Activated naive CD8-positive, alpha-beta T cell treated with anti-CD3 and anti-CD28 coated beads, Interleukin-2, amount 50 U/mL, for 24 hours (primary cell): ENCODE data around the gene CCDC8.
"Not testable (repeated sequence)": the region's sequence is repeated elsewhere in the genome, so short reads cannot be mapped to it uniquely, and the experiment has no call there.

Source experiments
- ATAC-seq: fragments of 150-1000 bp; cut with Tn5 transposase; one replicate; pipeline ENCODE4 v1.10.0; 2021
- DNase-seq: peaks from one replicate; pipeline ENCODE4 v3.0.0; 2021
- H3K27ac Mint-ChIP-seq: one replicate; pipeline ENCODE4 v1.8.0; 2021; ENCODE audit warnings: mild to moderate bottlenecking, mixed read lengths
- H3K27me3 Mint-ChIP-seq: one replicate; pipeline ENCODE4 v1.8.0; 2021; ENCODE audit warnings: mixed read lengths
- H3K36me3 Mint-ChIP-seq: one replicate; pipeline ENCODE4 v1.8.0; 2021; ENCODE audit warnings: low read depth, mixed read lengths
- H3K4me1 Mint-ChIP-seq: one replicate; pipeline ENCODE4 v1.8.0; 2021; ENCODE audit warnings: mixed read lengths
- H3K4me3 Mint-ChIP-seq: one replicate; pipeline ENCODE4 v1.8.0; 2021; ENCODE audit warnings: mild to moderate bottlenecking, moderate library complexity, mixed read lengths
- H3K9me3 Mint-ChIP-seq: one replicate; pipeline ENCODE4 v1.8.0; 2021; ENCODE audit warnings: mixed read lengths

CCDC8 gene

GRCh38 chr19:46442808-46443450 is 29.6 kb upstream of the CCDC8 start:
- Mint-ChIP-seq H3K27me3 (peaks cover 9% of the 10 kb centered on the region), H3K27ac (no peak overlapping the region), H3K4me3 (no peak overlapping the region), H3K9me3 (no peaks in the 10 kb centered on the region), H3K4me1 (peaks cover 2% of the 10 kb centered on the region), H3K36me3 (no peaks in the 10 kb centered on the region)
- no peak for ATAC-seq
- no peak for DNase-seq

DNA sequence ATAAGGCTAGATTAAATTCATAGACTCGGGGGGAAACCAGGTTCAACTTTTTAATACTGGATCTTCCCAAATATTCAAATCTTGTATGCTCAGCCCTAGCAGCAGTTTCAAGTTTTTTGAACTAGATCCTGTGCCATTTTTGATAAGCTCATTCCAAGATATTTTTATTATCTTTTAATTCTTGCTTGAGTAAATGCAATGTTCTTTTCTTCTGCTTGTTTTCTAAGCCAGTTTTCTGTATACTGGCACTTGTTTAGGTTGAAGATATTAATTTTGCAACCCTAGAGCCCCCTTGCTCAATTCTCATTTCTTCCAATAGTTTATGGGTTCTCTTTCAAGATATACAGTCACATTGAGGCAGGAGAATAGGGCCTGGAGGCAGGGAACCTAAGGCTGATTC is 28.5 kb upstream of the CCDC8 start:
- no peak for DNase-seq

GRCh38 chr19:46435689-46436088 is 22.3 kb upstream of the CCDC8 start:
- peaks cover 28% of the 10 kb centered on the region for H3K27me3 Mint-ChIP-seq
- H3K4me3 Mint-ChIP-seq, H3K27ac Mint-ChIP-seq, ATAC-seq, H3K4me1 Mint-ChIP-seq, DNase-seq, H3K36me3 Mint-ChIP-seq, H3K9me3 Mint-ChIP-seq: not testable (repeated sequence)

More for the DNA sequence above, 28.5 kb upstream of the CCDC8 start:
- no peak for ATAC-seq
- H3K27me3 Mint-ChIP-seq, result peaks cover 6% of the 10 kb centered on the region
- H3K9me3 Mint-ChIP-seq, result no peaks in the 10 kb centered on the region
- H3K4me3 Mint-ChIP-seq, result no peak overlapping the region
- H3K4me1 Mint-ChIP-seq, result peaks cover 2% of the 10 kb centered on the region
- no peak overlapping the region for H3K27ac Mint-ChIP-seq
- no peaks in the 10 kb centered on the region for H3K36me3 Mint-ChIP-seq

GRCh38 chr19:46435009-46435408 is 21.6 kb upstream of the CCDC8 start:
- Mint-ChIP-seq H3K27ac (no peak overlapping the region), H3K27me3 (peaks cover 35% of the 10 kb centered on the region), H3K4me3 (no peak overlapping the region), H3K4me1 (no peaks in the 10 kb centered on the region), H3K9me3 (no peaks in the 10 kb centered on the region), H3K36me3 (no peaks in the 10 kb centered on the region)
- DNase-seq, result no peak
- ATAC-seq, result no peak

DNA sequence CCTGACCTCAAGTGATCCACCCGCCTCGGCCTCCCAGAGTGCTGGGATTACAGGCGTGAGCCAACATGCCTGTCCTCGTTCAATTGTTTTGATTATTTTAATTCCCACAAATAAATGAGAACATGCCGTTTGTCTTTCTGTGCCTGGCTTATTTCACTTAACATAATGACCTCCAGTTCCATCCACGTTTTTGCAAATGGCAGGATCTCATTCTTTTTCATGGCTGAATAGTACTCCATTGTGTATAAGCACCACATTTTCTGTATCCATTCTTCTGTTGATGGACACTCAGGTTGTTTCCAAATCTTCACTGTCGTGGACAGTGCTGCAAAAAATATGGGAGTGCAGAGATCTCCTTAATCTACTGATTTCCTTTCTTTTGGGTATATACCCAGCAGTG is 20.1 kb upstream of the CCDC8 start:
- not testable (repeated sequence) for ATAC-seq, H3K9me3 Mint-ChIP-seq, H3K4me1 Mint-ChIP-seq, DNase-seq, H3K27ac Mint-ChIP-seq, H3K4me3 Mint-ChIP-seq, H3K36me3 Mint-ChIP-seq
- H3K27me3 Mint-ChIP-seq, result peaks cover 47% of the 10 kb centered on the region

- H3K9me3 Mint-ChIP-seq, result no peaks in the 10 kb centered on the region
- H3K4me3 Mint-ChIP-seq, result no peak overlapping the region
- H3K27me3 Mint-ChIP-seq, result peaks cover 61% of the 10 kb centered on the region
- no peak overlapping the region for H3K27ac Mint-ChIP-seq
- H3K36me3 Mint-ChIP-seq, result no peaks in the 10 kb centered on the region
- H3K4me1 Mint-ChIP-seq, result peaks cover 22% of the 10 kb centered on the region
- DNase-seq (peak; percentile 12), ATAC-seq (no peak)
Measured at GRCh38 chr19:46431824-46432223, 18.5 kb upstream of the CCDC8 start.

DNA sequence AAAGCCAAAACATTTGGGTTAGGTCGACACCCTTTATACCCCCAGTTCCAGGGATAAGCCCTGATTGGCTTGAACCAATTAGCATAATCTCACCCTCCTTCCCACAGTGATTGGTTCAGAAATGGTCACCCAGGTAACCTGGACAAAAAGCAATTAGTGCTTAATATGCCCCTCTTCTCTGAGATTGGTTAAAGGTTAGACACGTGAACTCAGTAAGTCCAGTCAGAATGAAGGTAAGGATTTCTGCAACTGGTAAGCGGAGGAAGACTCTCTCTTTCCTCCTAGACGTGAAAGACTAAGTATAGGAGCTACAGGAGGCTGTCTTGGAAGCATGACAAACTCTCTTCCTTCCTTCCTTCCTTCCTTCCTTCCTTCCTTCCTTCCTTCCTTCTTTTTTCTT is 16.6 kb upstream of the CCDC8 start:
- H3K4me1 Mint-ChIP-seq, result peaks cover 32% of the 10 kb centered on the region
- H3K27me3 Mint-ChIP-seq, result peaks cover 74% of the 10 kb centered on the region
- ATAC-seq, result no peak
- H3K9me3 Mint-ChIP-seq, result no peaks in the 10 kb centered on the region
- H3K36me3 Mint-ChIP-seq, result no peaks in the 10 kb centered on the region
- DNase-seq, result no peak
- no peak overlapping the region for H3K4me3 Mint-ChIP-seq
- H3K27ac Mint-ChIP-seq, result no peak overlapping the region

GRCh38 chr19:46428239-46429135 is 15.1 kb upstream of the CCDC8 start, which contains the start of gene PNMA8C:
TSS of gene PNMA8C (minus strand) at chr19:46428936. CDS start at chr19:46428359, 577 bp downstream.
- Mint-ChIP-seq H3K36me3 (no peaks in the 10 kb centered on the region), H3K4me1 (peaks cover 32% of the 10 kb centered on the region), H3K27me3 (peaks cover 77% of the 10 kb centered on the region), H3K27ac (peak within 1 kb of the TSS; percentile 59), H3K4me3 (peak within 1 kb of the TSS; percentile 72), H3K9me3 (no peaks in the 10 kb centered on the region)
- ATAC-seq (peak; percentile 35), DNase-seq (peak; percentile 69)

DNA sequence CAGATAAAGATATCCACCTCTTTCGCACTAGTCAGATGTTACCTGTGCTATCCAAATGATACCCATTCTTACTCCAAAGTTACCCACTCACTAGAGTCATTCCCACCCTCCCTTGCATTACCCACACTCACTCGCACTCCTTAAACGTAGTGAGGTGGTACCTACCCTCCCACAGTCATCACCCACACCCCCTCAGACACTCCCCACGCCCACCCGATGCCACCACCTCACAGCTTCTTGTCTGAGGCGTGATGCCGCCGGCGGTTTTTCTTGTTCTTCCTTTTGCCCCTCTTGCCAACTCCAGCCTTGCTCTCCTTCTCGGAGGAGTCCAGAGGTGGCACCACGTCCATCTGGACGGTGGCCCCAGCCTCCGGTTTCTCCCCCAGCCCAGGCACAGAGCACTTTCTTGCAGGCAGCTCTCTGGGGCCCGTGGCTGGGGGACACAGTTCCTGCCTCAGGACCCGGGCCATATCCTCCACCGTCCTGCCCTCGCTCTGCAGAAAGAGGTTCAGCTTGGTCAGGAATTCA is 14.2 kb upstream of the CCDC8 start:
- Mint-ChIP-seq H3K36me3 (no peaks in the 10 kb centered on the region), H3K4me3 (no peak overlapping the region), H3K4me1 (peaks cover 32% of the 10 kb centered on the region), H3K9me3 (no peaks in the 10 kb centered on the region), H3K27ac (no peak overlapping the region), H3K27me3 (peaks cover 81% of the 10 kb centered on the region)
- DNase-seq, result no peak
- no peak for ATAC-seq

DNA sequence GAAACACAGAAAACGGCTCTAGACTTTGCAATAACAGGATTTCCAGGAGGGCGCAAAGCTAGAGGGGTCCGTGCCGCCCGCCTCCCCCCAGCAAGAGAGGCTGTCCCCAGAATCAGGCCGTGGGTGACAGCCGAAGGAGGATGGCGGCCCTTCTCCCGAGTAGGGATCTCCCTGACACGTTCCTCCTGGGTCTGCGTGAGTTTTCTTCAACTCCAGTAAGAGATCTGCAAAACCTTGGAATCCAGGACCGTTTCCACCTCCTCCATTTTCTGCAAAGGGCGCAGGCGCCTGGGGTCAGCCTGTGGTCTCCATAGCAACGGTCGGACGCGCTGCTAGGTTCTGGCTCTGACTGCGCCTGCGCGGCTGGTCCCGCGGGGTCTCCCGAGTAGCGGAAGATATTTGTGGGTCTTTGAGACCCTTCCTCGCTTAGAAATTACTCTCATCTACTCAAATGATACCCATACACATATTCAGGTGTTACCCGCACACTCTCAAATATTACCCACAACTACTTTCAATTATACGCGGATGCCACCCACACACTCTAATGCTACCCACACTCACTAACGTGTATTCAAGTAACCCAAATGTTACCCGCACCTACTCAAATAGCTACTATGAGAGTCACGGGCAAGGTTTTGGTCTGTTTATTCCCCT is 13.3 kb upstream of the CCDC8 start:
- H3K36me3 Mint-ChIP-seq, result no peaks in the 10 kb centered on the region
- peak; percentile 65 for DNase-seq
- H3K27ac Mint-ChIP-seq, result peak overlapping the region; percentile 40
- H3K4me3 Mint-ChIP-seq, result peak overlapping the region; percentile 53
- peaks cover 77% of the 10 kb centered on the region for H3K27me3 Mint-ChIP-seq
- peak; percentile 64 for ATAC-seq
- no peaks in the 10 kb centered on the region for H3K9me3 Mint-ChIP-seq
- peaks cover 32% of the 10 kb centered on the region for H3K4me1 Mint-ChIP-seq

GRCh38 chr19:46426035-46426505 is 12.7 kb upstream of the CCDC8 start:
- Mint-ChIP-seq H3K4me1 (peaks cover 32% of the 10 kb centered on the region), H3K4me3 (peak overlapping the region; percentile 53), H3K27ac (no peak overlapping the region), H3K27me3 (peaks cover 73% of the 10 kb centered on the region), H3K36me3 (no peaks in the 10 kb centered on the region), H3K9me3 (no peaks in the 10 kb centered on the region)
- ATAC-seq, result no peak
- DNase-seq, result no peak

DNA sequence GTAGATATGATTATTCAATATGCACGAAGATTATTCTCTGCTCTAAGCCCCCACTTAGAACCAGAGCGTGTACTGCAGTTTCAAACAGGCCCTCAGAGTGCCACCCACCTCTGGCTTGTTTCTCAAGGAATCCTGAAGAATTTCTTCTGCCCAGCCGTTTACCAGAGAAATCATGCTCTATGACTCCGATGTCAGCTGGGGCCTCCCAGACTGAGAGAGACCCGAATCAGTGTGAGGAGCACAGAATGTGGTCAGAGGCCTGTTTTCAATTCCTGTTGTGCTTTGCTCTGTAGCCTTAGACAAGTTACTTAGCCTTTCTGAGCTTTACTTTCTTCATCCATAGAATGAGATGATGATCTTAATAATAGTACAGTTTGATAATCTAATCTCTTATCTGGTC is 9.8 kb upstream of the CCDC8 start:
- H3K4me1 Mint-ChIP-seq, result peaks cover 22% of the 10 kb centered on the region
- peaks cover 61% of the 10 kb centered on the region for H3K27me3 Mint-ChIP-seq
- no peak for ATAC-seq
- H3K9me3 Mint-ChIP-seq, result no peaks in the 10 kb centered on the region
- H3K4me3 Mint-ChIP-seq, result no peak overlapping the region
- DNase-seq, result no peak
- no peak overlapping the region for H3K27ac Mint-ChIP-seq
- H3K36me3 Mint-ChIP-seq, result no peaks in the 10 kb centered on the region

DNA sequence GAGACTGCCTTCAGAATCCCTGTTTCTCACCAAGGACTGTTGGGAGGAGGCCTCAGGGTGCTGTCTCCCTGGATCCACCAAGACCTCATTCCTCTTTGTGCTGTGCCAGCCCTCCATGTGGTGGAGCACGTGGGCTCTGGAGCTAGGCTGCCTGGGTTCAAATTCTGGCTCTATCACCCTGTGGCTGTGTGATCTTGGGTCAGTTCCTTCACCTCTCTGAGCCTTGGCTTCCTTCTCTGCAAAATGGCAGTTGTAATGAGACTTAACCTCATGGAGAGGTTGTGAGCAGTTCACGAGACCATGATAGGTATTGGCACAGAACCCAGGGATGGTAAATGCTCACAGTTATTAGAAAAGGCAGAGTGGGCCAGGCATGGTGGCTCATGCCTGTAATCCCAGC is 9.0 kb upstream of the CCDC8 start:
- ATAC-seq (no peak), DNase-seq (no peak)
- Mint-ChIP-seq H3K4me3 (no peak overlapping the region), H3K27ac (no peak overlapping the region), H3K9me3 (no peaks in the 10 kb centered on the region), H3K27me3 (peaks cover 58% of the 10 kb centered on the region), H3K36me3 (no peaks in the 10 kb centered on the region), H3K4me1 (peaks cover 15% of the 10 kb centered on the region)

- Mint-ChIP-seq H3K9me3 (no peaks in the 10 kb centered on the region), H3K27me3 (peaks cover 56% of the 10 kb centered on the region), H3K36me3 (no peaks in the 10 kb centered on the region), H3K27ac (no peak overlapping the region), H3K4me3 (no peak overlapping the region), H3K4me1 (peaks cover 7% of the 10 kb centered on the region)
- ATAC-seq (no peak), DNase-seq (no peak)
Measured at GRCh38 chr19:46420056-46420455, 6.7 kb upstream of the CCDC8 start.
